Parathyroid adenoma (tissue), 2 donors: ENCODE results near the gene RPL37.

Experiments
- H2AFZ ChIP-seq: fragments of 300-600 bp; sonication (generic); one replicate; pipeline ENCODE4 v1.7.0; 2017; ENCODE audit warnings: antibody characterized with exemption, mild to moderate bottlenecking
- H3K27ac ChIP-seq: fragments of 300-600 bp; sonication (generic); one replicate; pipeline ENCODE4 v1.7.0; 2017
- H3K27me3 ChIP-seq: fragments of 300-600 bp; sonication (generic); one replicate; pipeline ENCODE4 v1.7.0; 2017; ENCODE audit warnings: low read length; ENCODE audit not compliant: control insufficient read depth, insufficient read depth
- H3K36me3 ChIP-seq: fragments of 300-600 bp; sonication (generic); one replicate; pipeline ENCODE4 v1.7.0; 2017; ENCODE audit warnings: low read length; ENCODE audit not compliant: control insufficient read depth, insufficient read depth
- H3K4me1 ChIP-seq: fragments of 300-600 bp; sonication (generic); one replicate; pipeline ENCODE4 v1.7.0; 2017; ENCODE audit warnings: control low read depth
- H3K4me2 ChIP-seq: fragments of 300-600 bp; sonication (generic); one replicate; pipeline ENCODE4 v1.7.0; 2017; ENCODE audit warnings: low read length
- H3K4me3 ChIP-seq: fragments of 300-600 bp; sonication (generic); one replicate; pipeline ENCODE4 v1.7.0; 2017; ENCODE audit warnings: low read depth, low read length
- H3K79me2 ChIP-seq: fragments of 300-600 bp; sonication (generic); one replicate; pipeline ENCODE4 v1.7.0; 2017; ENCODE audit warnings: control low read depth
- H3K9ac ChIP-seq: fragments of 300-600 bp; sonication (generic); one replicate; pipeline ENCODE4 v1.7.0; 2017; ENCODE audit warnings: mild to moderate bottlenecking
- H3K9me3 ChIP-seq: fragments of 300-600 bp; sonication (generic); one replicate; pipeline ENCODE4 v1.7.0; 2017; ENCODE audit warnings: low read length; ENCODE audit not compliant: control insufficient read depth
- TF ChIP-seq, protein P1 (sequence below): fragments of 300-600 bp; sonication (generic); IDR thresholded peaks from one replicate; pipeline ENCODE4 v1.7.0; 2017; ENCODE audit warnings: antibody characterized with exemption, mild to moderate bottlenecking
- donor health status: primary hyperparathyroidism.

Gene RPL37

DNA sequence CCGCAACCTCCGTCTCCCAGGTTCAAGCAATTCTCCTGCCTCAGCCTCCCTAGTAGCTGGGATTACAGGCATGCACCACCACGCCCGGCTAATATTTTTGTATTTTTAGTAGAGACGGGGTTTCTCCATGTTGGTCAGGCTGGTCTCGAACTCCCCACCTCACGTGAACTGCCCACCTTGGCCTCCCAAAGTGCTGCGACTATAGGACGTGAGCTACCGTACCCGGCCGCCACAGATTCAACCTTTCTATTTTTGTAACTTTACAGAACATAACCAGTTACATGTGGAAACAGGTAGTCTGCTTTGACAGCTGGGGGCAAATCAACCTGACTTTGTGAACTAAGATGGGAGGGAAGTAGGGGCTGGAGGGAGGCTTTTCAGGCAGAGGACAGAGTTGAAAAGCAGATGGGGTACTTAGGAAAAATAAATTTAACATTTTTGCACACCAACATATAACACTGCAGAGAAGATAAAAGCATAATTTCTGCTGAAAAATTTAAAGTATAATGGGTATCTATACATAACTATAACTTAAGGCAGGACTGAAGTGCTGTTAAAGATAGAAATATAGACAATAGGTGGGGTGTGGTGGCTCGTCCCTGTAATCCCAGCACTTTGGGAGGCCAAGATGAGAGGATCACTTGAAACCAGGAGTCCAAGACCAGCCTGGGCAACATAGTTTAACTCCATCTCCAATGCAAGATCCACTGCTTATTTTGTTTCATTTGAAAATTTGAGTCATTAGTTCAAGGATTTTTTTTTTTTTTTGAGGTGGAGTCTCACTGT, 5.1 kb downstream of the RPL37 start:
- no peaks in the 10 kb centered on the region for H3K79me2 ChIP-seq
- no peak overlapping the region for H2AFZ ChIP-seq
- peaks cover 12% of the 10 kb centered on the region for H3K4me1 ChIP-seq
- H3K9ac ChIP-seq, result no peak overlapping the region
- H3K4me3 ChIP-seq, result no peak overlapping the region
- no peak overlapping the region for H3K27ac ChIP-seq
- H3K4me2 ChIP-seq, result no peak overlapping the region
- TF ChIP-seq, protein P1, sequence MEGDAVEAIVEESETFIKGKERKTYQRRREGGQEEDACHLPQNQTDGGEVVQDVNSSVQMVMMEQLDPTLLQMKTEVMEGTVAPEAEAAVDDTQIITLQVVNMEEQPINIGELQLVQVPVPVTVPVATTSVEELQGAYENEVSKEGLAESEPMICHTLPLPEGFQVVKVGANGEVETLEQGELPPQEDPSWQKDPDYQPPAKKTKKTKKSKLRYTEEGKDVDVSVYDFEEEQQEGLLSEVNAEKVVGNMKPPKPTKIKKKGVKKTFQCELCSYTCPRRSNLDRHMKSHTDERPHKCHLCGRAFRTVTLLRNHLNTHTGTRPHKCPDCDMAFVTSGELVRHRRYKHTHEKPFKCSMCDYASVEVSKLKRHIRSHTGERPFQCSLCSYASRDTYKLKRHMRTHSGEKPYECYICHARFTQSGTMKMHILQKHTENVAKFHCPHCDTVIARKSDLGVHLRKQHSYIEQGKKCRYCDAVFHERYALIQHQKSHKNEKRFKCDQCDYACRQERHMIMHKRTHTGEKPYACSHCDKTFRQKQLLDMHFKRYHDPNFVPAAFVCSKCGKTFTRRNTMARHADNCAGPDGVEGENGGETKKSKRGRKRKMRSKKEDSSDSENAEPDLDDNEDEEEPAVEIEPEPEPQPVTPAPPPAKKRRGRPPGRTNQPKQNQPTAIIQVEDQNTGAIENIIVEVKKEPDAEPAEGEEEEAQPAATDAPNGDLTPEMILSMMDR, result no peak
- no peaks in the 10 kb centered on the region for H3K36me3 ChIP-seq
- H3K9me3 ChIP-seq, result no peaks in the 10 kb centered on the region
- H3K27me3 ChIP-seq, result no peaks in the 10 kb centered on the region

GRCh38 chr5:40828690-40829661, 6.0 kb downstream of the RPL37 start:
- no peak overlapping the region for H3K4me3 ChIP-seq
- no peaks in the 10 kb centered on the region for H3K27me3 ChIP-seq
- H3K9me3 ChIP-seq, result no peaks in the 10 kb centered on the region
- H3K9ac ChIP-seq, result no peak overlapping the region
- H3K4me2 ChIP-seq, result no peak overlapping the region
- H3K4me1 ChIP-seq, result peaks cover 9% of the 10 kb centered on the region
- no peaks in the 10 kb centered on the region for H3K36me3 ChIP-seq
- no peak overlapping the region for H3K27ac ChIP-seq
- no peak overlapping the region for H2AFZ ChIP-seq
- TF ChIP-seq, protein P1, result no peak
- no peaks in the 10 kb centered on the region for H3K79me2 ChIP-seq

- H3K4me2 ChIP-seq, result no peak overlapping the region
- no peaks in the 10 kb centered on the region for H3K79me2 ChIP-seq
- H3K27ac ChIP-seq, result no peak overlapping the region
- H2AFZ ChIP-seq, result no peak overlapping the region
- H3K4me1 ChIP-seq, result peaks cover 2% of the 10 kb centered on the region
- H3K4me3 ChIP-seq, result no peak overlapping the region
- no peaks in the 10 kb centered on the region for H3K27me3 ChIP-seq
- TF ChIP-seq, protein P1, result no peak
- no peaks in the 10 kb centered on the region for H3K9me3 ChIP-seq
- no peak overlapping the region for H3K9ac ChIP-seq
- no peaks in the 10 kb centered on the region for H3K36me3 ChIP-seq
Observed at GRCh38 chr5:40828021-40828631, 6.9 kb downstream of the RPL37 start.

DNA sequence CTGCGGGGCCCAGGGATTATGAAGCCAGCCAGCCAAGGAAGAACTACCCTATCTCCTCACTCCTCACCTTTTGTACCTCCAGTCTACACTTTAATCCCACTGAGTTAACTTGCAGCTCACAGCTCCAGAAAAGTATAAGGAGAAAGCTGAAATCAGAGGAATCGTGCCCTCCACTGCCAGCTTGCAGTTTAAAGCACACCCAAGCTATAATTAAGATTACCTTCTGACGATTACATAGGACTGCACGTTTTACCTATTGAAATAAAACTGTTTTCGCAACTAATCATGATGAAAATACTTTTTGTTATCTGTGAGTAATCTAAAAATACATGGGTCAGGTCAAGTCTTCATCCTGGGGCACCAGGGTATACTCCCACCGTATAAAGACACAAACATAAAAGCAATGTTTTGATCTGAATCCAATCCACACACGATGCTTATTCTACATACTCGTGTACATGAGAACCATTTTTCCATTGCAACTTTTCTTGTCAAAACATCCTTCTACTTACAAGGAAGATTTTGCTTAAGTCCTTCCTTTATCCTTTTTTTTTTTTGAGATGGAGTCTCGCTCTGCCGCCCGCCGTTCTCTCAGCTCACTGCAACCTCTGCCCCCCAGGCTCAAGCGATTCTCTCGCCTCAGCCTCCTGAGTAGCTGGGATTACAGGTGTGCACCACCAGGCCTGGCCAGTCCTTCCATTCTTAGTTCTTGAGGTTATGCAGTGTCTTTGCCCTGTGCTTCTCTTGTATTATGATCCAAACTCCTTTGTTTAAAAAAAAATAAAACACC, 7.6 kb downstream of the RPL37 start:
- H3K4me3 ChIP-seq, result no peak overlapping the region
- no peaks in the 10 kb centered on the region for H3K36me3 ChIP-seq
- H3K4me2 ChIP-seq, result no peak overlapping the region
- no peaks in the 10 kb centered on the region for H3K27me3 ChIP-seq
- H3K27ac ChIP-seq, result no peak overlapping the region
- H3K4me1 ChIP-seq, result no peaks in the 10 kb centered on the region
- H3K9ac ChIP-seq, result no peak overlapping the region
- TF ChIP-seq, protein P1, result no peak
- no peaks in the 10 kb centered on the region for H3K79me2 ChIP-seq
- H2AFZ ChIP-seq, result no peak overlapping the region
- no peaks in the 10 kb centered on the region for H3K9me3 ChIP-seq
